Activated naive CD4-positive, alpha-beta T cell treated with anti-CD3 and anti-CD28 coated beads, Interleukin-2, amount 50 U/mL, for 24 hours (primary cell): ENCODE results near the gene PHYHIPL.

Experiments used
- H3K27ac Mint-ChIP-seq: one replicate; pipeline ENCODE4 v1.8.0; 2021; ENCODE audit warnings: mild to moderate bottlenecking, mixed read lengths
- H3K27me3 Mint-ChIP-seq: one replicate; pipeline ENCODE4 v1.8.0; 2021; ENCODE audit warnings: mixed read lengths
- H3K36me3 Mint-ChIP-seq: one replicate; pipeline ENCODE4 v1.8.0; 2021; ENCODE audit warnings: mixed read lengths
- H3K4me1 Mint-ChIP-seq: one replicate; pipeline ENCODE4 v1.8.0; 2021; ENCODE audit warnings: mixed read lengths
- H3K4me3 Mint-ChIP-seq: one replicate; pipeline ENCODE4 v1.8.0; 2021; ENCODE audit warnings: mild to moderate bottlenecking, mixed read lengths
- H3K9me3 Mint-ChIP-seq: one replicate; pipeline ENCODE4 v1.8.0; 2021; ENCODE audit warnings: mixed read lengths

The PHYHIPL gene

GRCh38 chr10:59268460-59268859 lies 92.0 kb downstream of the PHYHIPL start:
- Mint-ChIP-seq H3K36me3 (no peaks in the 10 kb centered on the region), H3K27ac (no peak overlapping the region), H3K4me3 (no peak overlapping the region), H3K9me3 (peaks cover 14% of the 10 kb centered on the region), H3K4me1 (no peaks in the 10 kb centered on the region), H3K27me3 (no peaks in the 10 kb centered on the region)

- Mint-ChIP-seq H3K27me3 (no peaks in the 10 kb centered on the region), H3K9me3 (peaks cover 14% of the 10 kb centered on the region), H3K27ac (no peak overlapping the region), H3K4me3 (no peak overlapping the region), H3K36me3 (no peaks in the 10 kb centered on the region), H3K4me1 (no peaks in the 10 kb centered on the region)
Measured at GRCh38 chr10:59269651-59270050, 93.2 kb downstream of the PHYHIPL start.

- Mint-ChIP-seq H3K4me3 (no peak overlapping the region), H3K9me3 (peaks cover 14% of the 10 kb centered on the region), H3K27me3 (no peaks in the 10 kb centered on the region), H3K27ac (no peak overlapping the region), H3K4me1 (no peaks in the 10 kb centered on the region), H3K36me3 (no peaks in the 10 kb centered on the region)
Measured at GRCh38 chr10:59270492-59270891, 94.0 kb downstream of the PHYHIPL start.

- Mint-ChIP-seq H3K27ac (no peak overlapping the region), H3K4me3 (no peak overlapping the region), H3K27me3 (no peaks in the 10 kb centered on the region)
Measured at GRCh38 chr10:59271160-59271559, 94.7 kb downstream of the PHYHIPL start.

GRCh38 chr10:59272061-59272460 lies 95.6 kb downstream of the PHYHIPL start:
- Mint-ChIP-seq H3K4me3 (no peak overlapping the region), H3K36me3 (no peaks in the 10 kb centered on the region), H3K9me3 (peaks cover 14% of the 10 kb centered on the region), H3K27ac (no peak overlapping the region), H3K27me3 (no peaks in the 10 kb centered on the region), H3K4me1 (no peaks in the 10 kb centered on the region)

More at GRCh38 chr10:59271160-59271559, 94.7 kb downstream of the PHYHIPL start:
- no peaks in the 10 kb centered on the region for H3K36me3 Mint-ChIP-seq
- H3K4me1 Mint-ChIP-seq, result no peaks in the 10 kb centered on the region
- H3K9me3 Mint-ChIP-seq, result peaks cover 14% of the 10 kb centered on the region

GRCh38 chr10:59273445-59273844 lies 97.0 kb downstream of the PHYHIPL start:
- H3K4me1 Mint-ChIP-seq, result no peaks in the 10 kb centered on the region
- H3K9me3 Mint-ChIP-seq, result peaks cover 6% of the 10 kb centered on the region
- H3K36me3 Mint-ChIP-seq, result no peaks in the 10 kb centered on the region
- no peak overlapping the region for H3K4me3 Mint-ChIP-seq
- H3K27me3 Mint-ChIP-seq, result no peaks in the 10 kb centered on the region
- H3K27ac Mint-ChIP-seq, result no peak overlapping the region

- Mint-ChIP-seq H3K4me1 (no peaks in the 10 kb centered on the region), H3K27me3 (no peaks in the 10 kb centered on the region), H3K27ac (no peak overlapping the region), H3K36me3 (no peaks in the 10 kb centered on the region), H3K9me3 (no peaks in the 10 kb centered on the region), H3K4me3 (no peak overlapping the region)
Measured at GRCh38 chr10:59276133-59276532, 99.7 kb downstream of the PHYHIPL start.

GRCh38 chr10:59276919-59277318 lies 100.5 kb downstream of the PHYHIPL start:
- H3K9me3 Mint-ChIP-seq, result no peaks in the 10 kb centered on the region
- H3K4me1 Mint-ChIP-seq, result no peaks in the 10 kb centered on the region
- no peak overlapping the region for H3K27ac Mint-ChIP-seq
- no peaks in the 10 kb centered on the region for H3K27me3 Mint-ChIP-seq
- H3K36me3 Mint-ChIP-seq, result no peaks in the 10 kb centered on the region
- no peak overlapping the region for H3K4me3 Mint-ChIP-seq

- H3K27ac Mint-ChIP-seq, result no peak overlapping the region
- H3K27me3 Mint-ChIP-seq, result no peaks in the 10 kb centered on the region
- no peaks in the 10 kb centered on the region for H3K4me1 Mint-ChIP-seq
- H3K36me3 Mint-ChIP-seq, result no peaks in the 10 kb centered on the region
- no peaks in the 10 kb centered on the region for H3K9me3 Mint-ChIP-seq
- no peak overlapping the region for H3K4me3 Mint-ChIP-seq
Measured at GRCh38 chr10:59279476-59279875, 103.0 kb downstream of the PHYHIPL start.

GRCh38 chr10:59279991-59280505 lies 103.6 kb downstream of the PHYHIPL start:
- no peaks in the 10 kb centered on the region for H3K36me3 Mint-ChIP-seq
- no peaks in the 10 kb centered on the region for H3K27me3 Mint-ChIP-seq
- H3K27ac Mint-ChIP-seq, result no peak overlapping the region
- H3K9me3 Mint-ChIP-seq, result no peaks in the 10 kb centered on the region
- no peak overlapping the region for H3K4me3 Mint-ChIP-seq
- H3K4me1 Mint-ChIP-seq, result no peaks in the 10 kb centered on the region

GRCh38 chr10:59281861-59282260 lies 105.4 kb downstream of the PHYHIPL start:
- H3K4me1 Mint-ChIP-seq, result no peaks in the 10 kb centered on the region
- no peaks in the 10 kb centered on the region for H3K9me3 Mint-ChIP-seq
- no peak overlapping the region for H3K27ac Mint-ChIP-seq
- no peaks in the 10 kb centered on the region for H3K36me3 Mint-ChIP-seq
- H3K4me3 Mint-ChIP-seq, result no peak overlapping the region
- H3K27me3 Mint-ChIP-seq, result no peaks in the 10 kb centered on the region

GRCh38 chr10:59283456-59284091 lies 107.1 kb downstream of the PHYHIPL start:
- H3K4me3 Mint-ChIP-seq, result no peak overlapping the region

GRCh38 chr10:59284118-59284975 lies 107.9 kb downstream of the PHYHIPL start:
- H3K4me3 Mint-ChIP-seq, result no peak overlapping the region
- no peaks in the 10 kb centered on the region for H3K36me3 Mint-ChIP-seq
- H3K27me3 Mint-ChIP-seq, result no peaks in the 10 kb centered on the region
- no peaks in the 10 kb centered on the region for H3K9me3 Mint-ChIP-seq
- no peak overlapping the region for H3K27ac Mint-ChIP-seq
- no peaks in the 10 kb centered on the region for H3K4me1 Mint-ChIP-seq

More at GRCh38 chr10:59283456-59284091, 107.1 kb downstream of the PHYHIPL start:
- Mint-ChIP-seq H3K27ac (no peak overlapping the region), H3K36me3 (no peaks in the 10 kb centered on the region), H3K27me3 (no peaks in the 10 kb centered on the region), H3K4me1 (no peaks in the 10 kb centered on the region), H3K9me3 (no peaks in the 10 kb centered on the region)

GRCh38 chr10:59285073-59285472 lies 108.6 kb downstream of the PHYHIPL start:
- Mint-ChIP-seq H3K27me3 (no peaks in the 10 kb centered on the region), H3K36me3 (no peaks in the 10 kb centered on the region)

GRCh38 chr10:59285848-59286247 lies 109.4 kb downstream of the PHYHIPL start:
- no peaks in the 10 kb centered on the region for H3K9me3 Mint-ChIP-seq
- H3K27me3 Mint-ChIP-seq, result no peaks in the 10 kb centered on the region
- H3K36me3 Mint-ChIP-seq, result no peaks in the 10 kb centered on the region
- no peaks in the 10 kb centered on the region for H3K4me1 Mint-ChIP-seq
- no peak overlapping the region for H3K27ac Mint-ChIP-seq
- no peak overlapping the region for H3K4me3 Mint-ChIP-seq

More at GRCh38 chr10:59285073-59285472, 108.6 kb downstream of the PHYHIPL start:
- H3K9me3 Mint-ChIP-seq, result no peaks in the 10 kb centered on the region
- no peak overlapping the region for H3K27ac Mint-ChIP-seq
- no peaks in the 10 kb centered on the region for H3K4me1 Mint-ChIP-seq
- H3K4me3 Mint-ChIP-seq, result no peak overlapping the region

GRCh38 chr10:59287587-59288255 lies 111.3 kb downstream of the PHYHIPL start:
- Mint-ChIP-seq H3K36me3 (no peaks in the 10 kb centered on the region), H3K4me3 (no peak overlapping the region), H3K27me3 (no peaks in the 10 kb centered on the region), H3K27ac (no peak overlapping the region), H3K9me3 (no peaks in the 10 kb centered on the region), H3K4me1 (no peaks in the 10 kb centered on the region)
